CD14-positive monocyte (primary cell): ENCODE data around the gene PKP3. TPM values are rescaled to one million over a fixed set of nuclear protein-coding genes. Genes with fewer than 3 reads are reported as not detected.

Experiments
- DNase-seq, 3 donors: peaks; one replicate each; pipeline ENCODE4 v3.0.0-alpha.2; 2011 to 2022
- H2AFZ ChIP-seq: 2 replicates; pipeline ENCODE4 v1.6.0; 2012; ENCODE audit warnings: mild to moderate bottlenecking, low read depth, low read length, inconsistent platforms; ENCODE audit not compliant: insufficient read depth, poor library complexity, severe bottlenecking
- H3K27ac ChIP-seq, 2 donors: 1 replicate in 1 of 2; 2 replicates in 1 of 2; pipeline ENCODE4 v1.5.1; 2012 to 2013; ENCODE audit warnings: low read length in 2 of 2, control low read depth in 1 of 2, inconsistent platforms in 1 of 2, low read depth in 1 of 2, mild to moderate bottlenecking in 1 of 2
- H3K27me3 ChIP-seq, 2 donors: one replicate each; pipeline versions ENCODE4 v1.6.0 to v1.6.1; 2011 to 2013; ENCODE audit warnings: low read length in 2 of 2; ENCODE audit not compliant: control insufficient read depth in 2 of 2, insufficient read depth in 2 of 2
- H3K36me3 ChIP-seq, 2 donors: replicated peaks in 1 of 2; 1 replicate in 1 of 2; 2 replicates in 1 of 2; pipeline versions ENCODE4 v1.5.1 to v1.6.1; 2012 to 2013; ENCODE audit warnings: low read length in 2 of 2, control low read depth in 1 of 2, inconsistent platforms in 1 of 2, mild to moderate bottlenecking in 1 of 2; ENCODE audit not compliant: insufficient read depth in 2 of 2, control insufficient read depth in 1 of 2
- H3K4me1 ChIP-seq, 2 donors: 1 replicate in 1 of 2; 2 replicates in 1 of 2; pipeline versions ENCODE4 v1.5.1 to v1.6.1; 2012 to 2013; ENCODE audit warnings: low read length in 2 of 2, control low read depth in 1 of 2, inconsistent platforms in 1 of 2, mild to moderate bottlenecking in 1 of 2, moderate library complexity in 1 of 2; ENCODE audit not compliant: insufficient read depth in 2 of 2, control insufficient read depth in 1 of 2
- H3K4me2 ChIP-seq: replicated peaks from 2 replicates; pipeline ENCODE3; 2012; ENCODE audit warnings: low read length, moderate library complexity, mild to moderate bottlenecking; ENCODE audit not compliant: poor library complexity, severe bottlenecking; ENCODE audit errors: extremely low read depth
- H3K4me3 ChIP-seq, 3 experiments: fragments of 200-600 bp in 1 of 3; sonication (generic) in 1 of 3; replicated peaks in 1 of 3; 1 replicate in 2 of 3; 2 replicates in 1 of 3; pipeline ENCODE4 v1.5.1; 2011 to 2013; ENCODE audit warnings: low read length in 3 of 3, mild to moderate bottlenecking in 3 of 3, control low read depth in 2 of 3, low read depth in 2 of 3, inconsistent platforms in 1 of 3, moderate library complexity in 1 of 3
- H3K79me2 ChIP-seq: 2 replicates; pipeline ENCODE4 v1.6.0; 2012; ENCODE audit warnings: mild to moderate bottlenecking, control low read depth, inconsistent platforms, low read length, moderate library complexity; ENCODE audit not compliant: insufficient read depth
- H3K9ac ChIP-seq: 2 replicates; pipeline ENCODE4 v1.6.0; 2017; ENCODE audit warnings: low read length, mild to moderate bottlenecking; ENCODE audit not compliant: insufficient read depth, poor library complexity, severe bottlenecking
- H3K9me3 ChIP-seq, 2 donors: replicated peaks in 1 of 2; 1 replicate in 1 of 2; 2 replicates in 1 of 2; pipeline versions ENCODE4 v1.5.1 to v1.6.1; 2012 to 2013; ENCODE audit warnings: low read length in 2 of 2, control low read depth in 1 of 2; ENCODE audit not compliant: control insufficient read depth in 1 of 2, insufficient read depth in 1 of 2
- H4K20me1 ChIP-seq: 2 replicates; pipeline ENCODE4 v1.6.0; 2012; ENCODE audit warnings: mild to moderate bottlenecking, low read length, control low read depth, moderate library complexity; ENCODE audit not compliant: insufficient read depth
- H3K27ac Mint-ChIP-seq, 7 donors: one replicate each; pipeline ENCODE4 v1.8.0; 2020; ENCODE audit warnings: mild to moderate bottlenecking in 7 of 7, mixed read lengths in 7 of 7, moderate library complexity in 6 of 7, inconsistent platforms in 2 of 7
- H3K27me3 Mint-ChIP-seq, 3 donors: one replicate each; pipeline ENCODE4 v1.8.0; 2021 to 2022; ENCODE audit warnings: low read depth in 3 of 3, mild to moderate bottlenecking in 3 of 3, mixed read lengths in 3 of 3, moderate library complexity in 3 of 3, inconsistent platforms in 1 of 3
- H3K36me3 Mint-ChIP-seq, 2 donors: one replicate each; pipeline ENCODE4 v1.8.0; 2020; ENCODE audit warnings: mixed read lengths in 2 of 2, inconsistent platforms in 1 of 2, mild to moderate bottlenecking in 1 of 2
- H3K4me1 Mint-ChIP-seq: one replicate; pipeline ENCODE4 v1.8.0; 2020; ENCODE audit warnings: mild to moderate bottlenecking, mixed read lengths
- H3K4me3 Mint-ChIP-seq, 2 donors: one replicate each; pipeline ENCODE4 v1.8.0; 2020; ENCODE audit warnings: mild to moderate bottlenecking in 2 of 2, mixed read lengths in 2 of 2, moderate library complexity in 1 of 2
- H3K9me3 Mint-ChIP-seq, 7 donors: one replicate each; pipeline ENCODE4 v1.8.0; 2020 to 2022; ENCODE audit warnings: mixed read lengths in 7 of 7, mild to moderate bottlenecking in 6 of 7, moderate library complexity in 6 of 7, inconsistent platforms in 2 of 7
- CTCF ChIP-seq: fragments of 200-600 bp; IDR thresholded peaks from one replicate; pipeline ENCODE4 v1.8.0; 2022; ENCODE audit warnings: antibody characterized with exemption, mild to moderate bottlenecking
- WGBS: methylation state at CpG from one replicate; pipeline ENCODE4 v1.1.5; 2013; ENCODE audit warnings: missing lambda C conversion rate; ENCODE audit not compliant: insufficient coverage; 5-methylcytosine and 5-hydroxymethylcytosine counted together
- intact Hi-C, 2 donors: fragments of 100-400 bp; cut with micrococcal nuclease; formaldehyde crosslinking; loops; one replicate each; pipeline versions ENCODE4 v1.15.0 to v1.15.1; 2023
- polyA plus RNA-seq, 3 donors: library from polyadenylated mRNA; depleted of rRNA in 1 of 3; unstranded in 2 of 3; stranded (reverse) in 1 of 3; fragments of 300-500 nt in 2 of 3; fragments of >200 nt in 1 of 3; fragmentation: Illumina TruSeq in 2 of 3; gene quantifications; 1 replicate in 2 of 3; 2 replicates in 1 of 3; pipeline ENCODE4 v1.2.3, GENCODE V29; 2012 to 2021

PKP3 gene
- polyA plus RNA-seq, 3 donors = not detected

- Histone ChIP-seq H3K4me1 (no peaks in the 10 kb centered on the region), H4K20me1 (no peaks in the 10 kb centered on the region), H3K79me2 (no peaks in the 10 kb centered on the region), H3K27ac (no peak overlapping the region), H2AFZ (no peak overlapping the region), H3K27me3 (no peaks in the 10 kb centered on the region), H3K4me2 (no peak overlapping the region), H3K9me3 (peaks cover 13 to 21% of the 10 kb centered on the region in 2 donors), H3K36me3 (no peaks in the 10 kb centered on the region), H3K4me3 (no peak overlapping the region), H3K9ac (no peak overlapping the region)
- 75% methylated on average over 5 of the region's 11 CpGs for WGBS
- no peak overlapping the region for H3K4me3 Mint-ChIP-seq
- peaks cover 0 to 2% of the 10 kb centered on the region in 2 donors for H3K36me3 Mint-ChIP-seq
- H3K4me1 Mint-ChIP-seq = no peaks in the 10 kb centered on the region
- no peak overlapping the region for H3K27ac Mint-ChIP-seq
- peaks cover 5 to 12% (median 6%) of the 10 kb centered on the region in 3 donors for H3K27me3 Mint-ChIP-seq
- no peak for DNase-seq
- no peak for TF ChIP-seq CTCF
- intact Hi-C loops = no loop called here
- H3K9me3 Mint-ChIP-seq = peaks cover 16 to 24% (median 18%) of the 10 kb centered on the region in 7 donors
Measured at GRCh38 chr11:390175-390574, 3.8 kb upstream of the PKP3 start.

GRCh38 chr11:391117-392017 is 2.6 kb upstream of the PKP3 start:
- H3K4me2 ChIP-seq = no peak overlapping the region
- H3K9ac ChIP-seq = no peak overlapping the region
- H3K4me1 ChIP-seq = peaks cover 0 to under 1% of the 10 kb centered on the region in 2 donors
- Mint-ChIP-seq H3K36me3 (peaks cover 0 to 2% of the 10 kb centered on the region in 2 donors), H3K4me3 (no peak overlapping the region), H3K27me3 (peaks cover 8 to 20% (median 13%) of the 10 kb centered on the region in 3 donors), H3K9me3 (peaks cover 9 to 18% (median 11%) of the 10 kb centered on the region in 7 donors), H3K4me1 (no peaks in the 10 kb centered on the region), H3K27ac (no peak overlapping the region)
- no peak overlapping the region for H2AFZ ChIP-seq
- intact Hi-C loops = no loop called here
- no peaks in the 10 kb centered on the region for H3K79me2 ChIP-seq
- no peak for TF ChIP-seq CTCF
- no peaks in the 10 kb centered on the region for H4K20me1 ChIP-seq
- H3K4me3 ChIP-seq = no peak overlapping the region
- 70% methylated on average over 34 of the region's 38 CpGs for WGBS
- H3K27me3 ChIP-seq = no peaks in the 10 kb centered on the region
- no peak overlapping the region for H3K27ac ChIP-seq
- no peak for DNase-seq
- peaks cover 7 to 13% of the 10 kb centered on the region in 2 donors for H3K9me3 ChIP-seq
- H3K36me3 ChIP-seq = no peaks in the 10 kb centered on the region
